Caki2 (cell line): ENCODE data around the gene GGT1. TPM values are rescaled to one million over a fixed set of nuclear protein-coding genes. Genes with fewer than 3 reads are reported as not detected.

Source experiments
- total RNA-seq: library from RNA; depleted of rRNA; stranded (reverse); fragments of >200 nt; shearing (Covaris generic); gene quantifications from 2 replicates; pipeline ENCODE4 v1.2.3, GENCODE V29; 2014; ENCODE audit warnings: low replicate concordance; rRNA removed

Gene GGT1
- total RNA-seq, 1 experiment from 2014 or later = 486 TPM

Other genes starting within 250 kb of the GGT1 start
- gene ADORA2A, start 175.6 kb upstream of the GGT1 start, total RNA-seq = 6.1 and 15.0 TPM in 2 replicates
- gene UPB1, start 107.9 kb upstream of the GGT1 start, total RNA-seq = 0.41 TPM in 1 of 2 replicates, not detected in the other
- 209 and 238 TPM in 2 replicates for gene GUCD1, start 48.1 kb upstream of the GGT1 start, total RNA-seq
- gene SNRPD3, start 47.2 kb upstream of the GGT1 start, total RNA-seq = 158 and 182 TPM in 2 replicates
- 10.0 and 19.3 TPM in 2 replicates for gene LRRC75B, start 10.1 kb upstream of the GGT1 start, total RNA-seq
- not detected in 2 replicates for gene PIWIL3, start 171.5 kb downstream of the GGT1 start, total RNA-seq
- gene SGSM1, start 203.0 kb downstream of the GGT1 start, total RNA-seq = 0.06 and 0.27 TPM in 2 replicates